ENCODE results near the gene ZDHHC1. TPM values are rescaled to one million over a fixed set of nuclear protein-coding genes. Genes with fewer than 3 reads are reported as not detected.
"Not testable (repeated sequence)": the region's sequence is repeated elsewhere in the genome, so short reads cannot be mapped to it uniquely, and the experiment has no call there.

The ZDHHC1 gene
- total RNA-seq, 4 donors from 2014 or later = 3.5 to 14.5 (median 6.3) TPM

DNA sequence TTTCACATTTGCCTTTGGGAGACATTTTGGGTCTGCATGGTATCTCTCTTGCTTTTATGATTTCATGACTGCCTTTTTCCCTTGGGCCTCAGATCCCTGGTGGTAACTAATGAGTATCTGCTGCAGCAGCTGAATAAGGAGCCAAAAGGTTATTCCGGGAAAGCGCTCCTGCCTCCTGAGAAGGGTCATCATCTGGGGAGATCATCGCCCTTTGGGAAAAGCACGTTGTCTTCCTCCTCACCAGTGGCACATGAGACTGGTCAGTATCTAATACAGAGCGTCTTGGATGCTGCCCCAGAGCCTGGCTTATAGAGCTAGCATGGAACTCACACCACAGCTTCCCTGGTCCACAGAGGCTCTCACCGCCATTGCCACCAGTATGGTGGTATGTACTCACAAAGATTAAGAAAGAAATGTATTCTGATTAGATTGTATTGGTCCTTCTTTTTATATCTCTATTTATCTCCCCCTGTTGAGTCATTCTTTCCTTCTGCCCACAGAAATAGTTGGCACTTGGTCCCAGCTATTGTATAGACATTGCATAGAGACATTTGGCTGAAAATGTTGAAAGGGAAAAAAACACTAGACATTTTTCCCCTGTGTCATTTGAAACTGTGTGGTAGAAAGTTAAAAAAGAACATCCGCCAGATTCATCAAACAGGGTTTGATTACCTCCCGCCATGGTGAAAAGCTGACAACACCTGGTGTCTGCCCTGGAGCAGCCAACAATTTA is 31.3 kb downstream of the ZDHHC1 start:
- no peaks in the 10 kb centered on the region for H3K9me3 ChIP-seq
- H3K27ac ChIP-seq = no peak overlapping the region
- TF ChIP-seq, protein P1, sequence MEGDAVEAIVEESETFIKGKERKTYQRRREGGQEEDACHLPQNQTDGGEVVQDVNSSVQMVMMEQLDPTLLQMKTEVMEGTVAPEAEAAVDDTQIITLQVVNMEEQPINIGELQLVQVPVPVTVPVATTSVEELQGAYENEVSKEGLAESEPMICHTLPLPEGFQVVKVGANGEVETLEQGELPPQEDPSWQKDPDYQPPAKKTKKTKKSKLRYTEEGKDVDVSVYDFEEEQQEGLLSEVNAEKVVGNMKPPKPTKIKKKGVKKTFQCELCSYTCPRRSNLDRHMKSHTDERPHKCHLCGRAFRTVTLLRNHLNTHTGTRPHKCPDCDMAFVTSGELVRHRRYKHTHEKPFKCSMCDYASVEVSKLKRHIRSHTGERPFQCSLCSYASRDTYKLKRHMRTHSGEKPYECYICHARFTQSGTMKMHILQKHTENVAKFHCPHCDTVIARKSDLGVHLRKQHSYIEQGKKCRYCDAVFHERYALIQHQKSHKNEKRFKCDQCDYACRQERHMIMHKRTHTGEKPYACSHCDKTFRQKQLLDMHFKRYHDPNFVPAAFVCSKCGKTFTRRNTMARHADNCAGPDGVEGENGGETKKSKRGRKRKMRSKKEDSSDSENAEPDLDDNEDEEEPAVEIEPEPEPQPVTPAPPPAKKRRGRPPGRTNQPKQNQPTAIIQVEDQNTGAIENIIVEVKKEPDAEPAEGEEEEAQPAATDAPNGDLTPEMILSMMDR (IDR thresholded peaks at IDR 0.05) = no peak
- no peak for TF ChIP-seq POLR2A (IDR thresholded peaks at IDR 0.05)
- peak in 1 of 3 donors; percentile 13 for DNase-seq
- H3K27me3 ChIP-seq = no peaks in the 10 kb centered on the region
- H3K4me3 ChIP-seq = no peak overlapping the region
- no peaks in the 10 kb centered on the region for H3K4me1 ChIP-seq
- H3K36me3 ChIP-seq = no peaks in the 10 kb centered on the region

DNA sequence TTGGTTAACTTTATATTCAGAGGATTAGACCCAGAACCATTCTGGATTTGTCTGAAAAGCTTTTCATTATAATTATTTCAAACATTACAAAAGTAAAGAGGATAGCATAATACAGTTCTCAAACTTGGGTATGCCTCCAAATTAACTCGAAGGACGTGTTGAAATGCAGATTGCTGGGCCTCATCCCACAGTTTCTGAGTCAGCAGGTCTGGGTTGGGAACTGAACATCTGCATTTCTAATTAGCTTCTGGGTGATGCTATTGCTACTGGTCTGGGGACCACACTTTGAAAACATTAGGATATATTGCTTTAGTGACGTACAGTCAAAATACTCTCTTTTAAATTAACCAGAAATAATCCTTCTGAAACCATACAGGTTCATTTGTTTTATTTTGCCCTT is 33.0 kb downstream of the ZDHHC1 start:
- no peaks in the 10 kb centered on the region for H3K9me3 ChIP-seq
- no peaks in the 10 kb centered on the region for H3K36me3 ChIP-seq
- no peaks in the 10 kb centered on the region for H3K4me1 ChIP-seq
- DNase-seq = no peak
- H3K27me3 ChIP-seq = no peaks in the 10 kb centered on the region
- no peak overlapping the region for H3K27ac ChIP-seq
- TF ChIP-seq, protein P1 (IDR thresholded peaks at IDR 0.05) = no peak
- no peak for TF ChIP-seq POLR2A (IDR thresholded peaks at IDR 0.05)
- no peak overlapping the region for H3K4me3 ChIP-seq

DNA sequence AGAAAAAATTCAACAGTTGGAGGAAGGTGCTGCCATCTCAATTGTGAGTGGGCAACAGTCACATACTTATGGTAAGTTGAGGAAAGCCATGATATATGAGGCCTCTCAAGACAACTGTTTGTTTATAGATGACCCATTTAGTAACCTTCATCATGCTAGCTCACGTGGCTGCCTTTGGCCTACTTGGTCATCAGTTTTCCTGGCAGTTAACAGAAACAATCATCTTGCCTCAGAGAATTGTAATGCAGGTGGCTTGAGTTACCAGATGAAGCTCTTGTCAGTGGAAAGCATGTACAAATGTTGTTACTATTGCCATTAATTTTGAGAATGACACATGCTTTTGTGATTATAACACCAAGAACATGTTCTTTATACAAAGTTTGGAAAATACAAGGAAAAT is 37.6 kb downstream of the ZDHHC1 start:
- no peak for DNase-seq
- Histone ChIP-seq H3K27me3 (no peaks in the 10 kb centered on the region), H3K4me3 (no peak overlapping the region), H3K9me3 (no peaks in the 10 kb centered on the region), H3K36me3 (no peaks in the 10 kb centered on the region), H3K4me1 (no peaks in the 10 kb centered on the region), H3K27ac (no peak overlapping the region)
- TF ChIP-seq, protein P1 (IDR thresholded peaks at IDR 0.05) = no peak
- TF ChIP-seq POLR2A (IDR thresholded peaks at IDR 0.05) = no peak

DNA sequence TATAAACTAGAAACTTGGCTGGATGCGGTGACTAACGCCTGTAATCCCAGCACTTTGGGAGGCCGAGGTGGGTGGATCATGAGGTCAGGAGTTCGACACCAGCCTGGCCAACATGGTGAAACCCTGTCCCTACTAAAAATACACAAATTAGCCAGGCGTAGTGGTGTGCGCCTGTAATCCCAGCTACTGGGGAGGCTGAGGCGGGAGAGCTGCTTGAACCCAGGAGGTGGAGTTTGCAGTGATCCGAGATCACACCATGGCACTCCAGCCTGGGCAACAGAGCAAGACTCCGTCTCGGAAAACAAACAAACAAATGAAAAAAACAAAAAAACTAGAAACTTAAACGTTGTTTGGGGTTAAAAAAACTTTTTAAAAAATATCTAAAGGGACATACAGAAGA is 40.3 kb downstream of the ZDHHC1 start:
- H3K36me3 ChIP-seq, H3K9me3 ChIP-seq, DNase-seq: not testable (repeated sequence)

DNA sequence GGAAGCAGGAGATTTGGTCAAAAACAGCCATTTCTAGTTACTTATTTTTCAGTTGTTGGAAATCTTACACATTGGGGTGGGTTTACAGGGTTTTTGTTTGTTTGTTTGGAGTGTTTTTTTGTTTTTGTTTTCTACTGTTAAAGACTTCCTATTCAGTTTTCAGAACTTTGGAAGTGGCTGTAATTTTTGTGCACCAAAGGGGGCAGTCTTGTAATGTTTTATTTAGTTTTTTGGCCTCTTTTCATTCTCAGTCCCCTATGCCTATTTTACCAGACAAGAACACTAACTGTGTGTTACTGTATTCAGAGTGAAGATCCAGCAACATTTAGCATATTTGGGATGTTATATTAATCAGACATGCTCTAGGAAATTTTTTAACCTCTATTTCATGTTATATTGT is 43.6 kb downstream of the ZDHHC1 start:
- DNase-seq = no peak
- TF ChIP-seq, protein P1 (IDR thresholded peaks at IDR 0.05) = peak in 5 of 6 experiments; percentile 13 to 48 (median 35)
- no peak for TF ChIP-seq POLR2A (IDR thresholded peaks at IDR 0.05)
- H3K36me3 ChIP-seq = no peaks in the 10 kb centered on the region

More for the DNA sequence above, 40.3 kb downstream of the ZDHHC1 start:
- not testable (repeated sequence) for H3K27ac ChIP-seq, H3K4me3 ChIP-seq, H3K27me3 ChIP-seq, H3K4me1 ChIP-seq

DNA sequence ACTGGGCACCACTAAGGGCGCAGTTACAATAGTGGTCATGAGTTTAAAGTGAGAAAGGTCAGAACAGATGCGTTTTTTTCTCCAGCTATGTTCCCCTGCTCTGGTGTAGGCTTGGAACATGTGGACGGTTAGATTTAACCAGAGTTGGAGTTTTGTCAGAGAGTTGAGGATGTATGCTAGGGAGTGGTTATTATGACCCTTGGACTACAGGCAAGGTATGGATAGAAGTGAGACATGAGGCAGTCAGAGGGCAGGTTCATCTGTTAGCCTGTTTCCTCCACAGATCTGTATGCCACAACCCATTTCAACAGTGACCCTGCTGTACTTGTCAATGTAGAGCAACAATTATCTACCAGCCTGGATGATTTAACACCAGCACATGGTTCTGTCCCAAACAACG is 45.6 kb downstream of the ZDHHC1 start:
- peak in 1 of 3 donors; percentile 55 for DNase-seq
- peaks cover 0 to 6% (median 0%) of the 10 kb centered on the region in 4 donors for H3K4me1 ChIP-seq
- no peak overlapping the region for H3K4me3 ChIP-seq
- H3K9me3 ChIP-seq = no peaks in the 10 kb centered on the region
- H3K27ac ChIP-seq = peak overlapping the region in 2 of 4 donors; percentile 24 to 43
- no peaks in the 10 kb centered on the region for H3K36me3 ChIP-seq
- TF ChIP-seq POLR2A (IDR thresholded peaks at IDR 0.05) = no peak
- TF ChIP-seq, protein P1 (IDR thresholded peaks at IDR 0.05) = no peak
- no peaks in the 10 kb centered on the region for H3K27me3 ChIP-seq

More for the DNA sequence above, 43.6 kb downstream of the ZDHHC1 start:
- no peaks in the 10 kb centered on the region for H3K9me3 ChIP-seq
- no peak overlapping the region for H3K4me3 ChIP-seq
- H3K4me1 ChIP-seq = peaks cover 0 to 6% (median 0%) of the 10 kb centered on the region in 4 donors
- H3K27me3 ChIP-seq = no peaks in the 10 kb centered on the region
- no peak overlapping the region for H3K27ac ChIP-seq

Data from Peyer's patch (tissue), 4 donors.